Measurements from ENCODE around the gene SCARB2. TPM values are rescaled to one million over a fixed set of nuclear protein-coding genes. Genes with fewer than 3 reads are reported as not detected.

Gene SCARB2
- polyA plus RNA-seq (2012; ENCODE audit: insufficient read length, low read depth): 65.4 TPM

- peak; percentile 54 for TF ChIP-seq POLR2AphosphoS5 (IDR thresholded peaks at IDR 0.05; ENCODE audit: low read depth, low read length)
- TF ChIP-seq TAF1 (IDR thresholded peaks at IDR 0.05; ENCODE audit: borderline replicate concordance, insufficient read depth, low read length): no peak
- no peak for TF ChIP-seq REST (IDR thresholded peaks at IDR 0.05; ENCODE audit: insufficient read depth in 1 of 2, low read depth in 2 of 2, low read length in 2 of 2)
Measured at GRCh38 chr4:76213415-76214176, at the start of gene SCARB2. SCARB2 (minus strand) TSS chr4:76213824; CDS start chr4:76213543, 281 bp downstream.

- no peak for TF ChIP-seq TAF1 (IDR thresholded peaks at IDR 0.05; ENCODE audit: borderline replicate concordance, insufficient read depth, low read length)
- no peak for TF ChIP-seq POLR2AphosphoS5 (IDR thresholded peaks at IDR 0.05; ENCODE audit: low read depth, low read length)
- TF ChIP-seq FOXP2 (optimal IDR thresholded peaks at IDR 0.05; ENCODE audit: borderline replicate concordance, extremely low read depth, extremely low read length, insufficient read depth): no peak
- no peak for TF ChIP-seq REST (IDR thresholded peaks at IDR 0.05; ENCODE audit: insufficient read depth in 1 of 2, low read depth in 2 of 2, low read length in 2 of 2)
- TF ChIP-seq SIN3A (IDR thresholded peaks at IDR 0.05; ENCODE audit: borderline replicate concordance, insufficient read depth, low read length): no peak
Measured at GRCh38 chr4:76260571-76260970, 46.9 kb upstream of the SCARB2 start.

- TF ChIP-seq REST (IDR thresholded peaks at IDR 0.05; ENCODE audit: insufficient read depth in 1 of 2, low read depth in 2 of 2, low read length in 2 of 2): no peak
- TF ChIP-seq TAF1 (IDR thresholded peaks at IDR 0.05; ENCODE audit: borderline replicate concordance, insufficient read depth, low read length): no peak
- no peak for TF ChIP-seq POLR2AphosphoS5 (IDR thresholded peaks at IDR 0.05; ENCODE audit: low read depth, low read length)
- TF ChIP-seq FOXP2 (optimal IDR thresholded peaks at IDR 0.05; ENCODE audit: borderline replicate concordance, extremely low read depth, extremely low read length, insufficient read depth): no peak
- TF ChIP-seq SIN3A (IDR thresholded peaks at IDR 0.05; ENCODE audit: borderline replicate concordance, insufficient read depth, low read length): no peak
Measured at GRCh38 chr4:76257824-76258223, 44.2 kb upstream of the SCARB2 start.

- TF ChIP-seq POLR2AphosphoS5 (IDR thresholded peaks at IDR 0.05; ENCODE audit: low read depth, low read length) (no peak), REST (IDR thresholded peaks at IDR 0.05; ENCODE audit: insufficient read depth in 1 of 2, low read depth in 2 of 2, low read length in 2 of 2) (peak in 1 of 2 experiments; percentile 36; a peak in 1 of 4 replicates), FOXP2 (optimal IDR thresholded peaks at IDR 0.05; ENCODE audit: borderline replicate concordance, extremely low read depth, extremely low read length, insufficient read depth) (no peak), SIN3A (IDR thresholded peaks at IDR 0.05; ENCODE audit: borderline replicate concordance, insufficient read depth, low read length) (no peak), TAF1 (IDR thresholded peaks at IDR 0.05; ENCODE audit: borderline replicate concordance, insufficient read depth, low read length) (no peak)
Measured at GRCh38 chr4:76256968-76257367, 43.3 kb upstream of the SCARB2 start.

Measured in PFSK-1 (cell line).